ENCODE data around the gene TMEM80.

The TMEM80 gene

DNA sequence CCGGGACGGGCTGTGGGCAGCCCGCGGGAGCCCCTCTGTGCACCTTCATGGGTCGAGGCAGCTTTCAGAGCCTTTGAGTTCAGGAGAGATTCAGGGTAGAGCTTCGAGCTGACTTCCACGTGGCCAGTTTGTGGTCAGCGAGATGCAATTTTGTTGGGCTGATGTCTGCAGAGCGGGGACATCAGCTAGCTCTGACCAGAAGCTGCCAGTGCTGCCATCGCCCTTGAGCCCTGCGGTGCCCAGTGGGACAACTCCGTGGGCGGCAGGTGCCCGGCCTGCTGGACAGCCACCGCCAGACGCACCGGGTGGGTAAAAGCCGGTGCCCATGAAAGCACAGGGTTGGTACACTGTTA lies 52.4 kb downstream of the TMEM80 start:
- TF ChIP-seq, protein P1, sequence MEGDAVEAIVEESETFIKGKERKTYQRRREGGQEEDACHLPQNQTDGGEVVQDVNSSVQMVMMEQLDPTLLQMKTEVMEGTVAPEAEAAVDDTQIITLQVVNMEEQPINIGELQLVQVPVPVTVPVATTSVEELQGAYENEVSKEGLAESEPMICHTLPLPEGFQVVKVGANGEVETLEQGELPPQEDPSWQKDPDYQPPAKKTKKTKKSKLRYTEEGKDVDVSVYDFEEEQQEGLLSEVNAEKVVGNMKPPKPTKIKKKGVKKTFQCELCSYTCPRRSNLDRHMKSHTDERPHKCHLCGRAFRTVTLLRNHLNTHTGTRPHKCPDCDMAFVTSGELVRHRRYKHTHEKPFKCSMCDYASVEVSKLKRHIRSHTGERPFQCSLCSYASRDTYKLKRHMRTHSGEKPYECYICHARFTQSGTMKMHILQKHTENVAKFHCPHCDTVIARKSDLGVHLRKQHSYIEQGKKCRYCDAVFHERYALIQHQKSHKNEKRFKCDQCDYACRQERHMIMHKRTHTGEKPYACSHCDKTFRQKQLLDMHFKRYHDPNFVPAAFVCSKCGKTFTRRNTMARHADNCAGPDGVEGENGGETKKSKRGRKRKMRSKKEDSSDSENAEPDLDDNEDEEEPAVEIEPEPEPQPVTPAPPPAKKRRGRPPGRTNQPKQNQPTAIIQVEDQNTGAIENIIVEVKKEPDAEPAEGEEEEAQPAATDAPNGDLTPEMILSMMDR (IDR thresholded peaks at IDR 0.05; ENCODE audit: control insufficient read depth, extremely low read depth, insufficient read depth) = no peak
- no peak for DNase-seq (ENCODE audit: low read depth)
- H3K4me3 ChIP-seq (ENCODE audit: low read depth, low read length) = peak overlapping the region; percentile 93

- TF ChIP-seq, protein P1 (IDR thresholded peaks at IDR 0.05; ENCODE audit: control insufficient read depth, extremely low read depth, insufficient read depth) = no peak
- DNase-seq (ENCODE audit: low read depth) = no peak
- no peak overlapping the region for H3K4me3 ChIP-seq (ENCODE audit: low read depth, low read length)
Observed at GRCh38 chr11:749731-750130, 54.1 kb downstream of the TMEM80 start.

Measured in LNCaP clone FGC (cell line).